Epithelial cell of proximal tubule (primary cell): ENCODE results near the gene ORC4. TPM values are rescaled to one million over a fixed set of nuclear protein-coding genes. Genes with fewer than 3 reads are reported as not detected.
"Not testable (repeated sequence)": the region's sequence is repeated elsewhere in the genome, so short reads cannot be mapped to it uniquely, and the experiment has no call there.

Experiments
- DNase-seq: peaks from one replicate; pipeline ENCODE4 v3.0.0-alpha.2; 2011; ENCODE audit warnings: low read depth
- H3K4me3 ChIP-seq: 2 replicates; pipeline ENCODE4 v1.5.1; 2011; ENCODE audit warnings: low read depth, mild to moderate bottlenecking, low read length
- total RNA-seq: library from RNA; depleted of rRNA; stranded (reverse); fragments of >200 nt; gene quantifications from 2 replicates; pipeline ENCODE4 v1.2.3, GENCODE V29; 2015
- TF ChIP-seq, protein P1 (sequence below): conservative IDR thresholded peaks from 2 replicates; pipeline ENCODE4 v1.5.1; 2012; ENCODE audit warnings: low read depth, mild to moderate bottlenecking, low read length

Gene ORC4
- total RNA-seq, 1 donor from 2014 or later, result 39.8 TPM

DNA sequence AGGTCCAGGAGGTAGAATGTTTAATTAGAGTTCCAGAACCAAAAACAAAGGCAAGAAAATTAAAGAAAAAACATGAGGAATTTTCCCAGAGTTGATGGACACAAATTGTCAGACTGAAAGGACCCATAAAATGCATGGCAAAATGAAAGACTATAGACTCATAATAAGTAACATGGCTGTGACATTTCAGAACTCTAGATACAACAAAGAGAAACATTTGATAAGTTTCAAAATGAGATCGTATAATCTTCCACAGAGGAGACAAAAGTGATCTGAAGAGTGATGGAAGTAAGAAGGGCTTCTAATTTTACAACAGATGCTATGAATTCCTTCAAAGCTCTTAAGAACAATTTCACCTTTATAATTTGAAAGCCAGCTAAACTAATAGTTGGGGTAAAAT lies 20.4 kb downstream of the ORC4 start:
- no peak for DNase-seq
- TF ChIP-seq, protein P1, sequence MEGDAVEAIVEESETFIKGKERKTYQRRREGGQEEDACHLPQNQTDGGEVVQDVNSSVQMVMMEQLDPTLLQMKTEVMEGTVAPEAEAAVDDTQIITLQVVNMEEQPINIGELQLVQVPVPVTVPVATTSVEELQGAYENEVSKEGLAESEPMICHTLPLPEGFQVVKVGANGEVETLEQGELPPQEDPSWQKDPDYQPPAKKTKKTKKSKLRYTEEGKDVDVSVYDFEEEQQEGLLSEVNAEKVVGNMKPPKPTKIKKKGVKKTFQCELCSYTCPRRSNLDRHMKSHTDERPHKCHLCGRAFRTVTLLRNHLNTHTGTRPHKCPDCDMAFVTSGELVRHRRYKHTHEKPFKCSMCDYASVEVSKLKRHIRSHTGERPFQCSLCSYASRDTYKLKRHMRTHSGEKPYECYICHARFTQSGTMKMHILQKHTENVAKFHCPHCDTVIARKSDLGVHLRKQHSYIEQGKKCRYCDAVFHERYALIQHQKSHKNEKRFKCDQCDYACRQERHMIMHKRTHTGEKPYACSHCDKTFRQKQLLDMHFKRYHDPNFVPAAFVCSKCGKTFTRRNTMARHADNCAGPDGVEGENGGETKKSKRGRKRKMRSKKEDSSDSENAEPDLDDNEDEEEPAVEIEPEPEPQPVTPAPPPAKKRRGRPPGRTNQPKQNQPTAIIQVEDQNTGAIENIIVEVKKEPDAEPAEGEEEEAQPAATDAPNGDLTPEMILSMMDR, result no peak
- H3K4me3 ChIP-seq, result no peak overlapping the region

DNA sequence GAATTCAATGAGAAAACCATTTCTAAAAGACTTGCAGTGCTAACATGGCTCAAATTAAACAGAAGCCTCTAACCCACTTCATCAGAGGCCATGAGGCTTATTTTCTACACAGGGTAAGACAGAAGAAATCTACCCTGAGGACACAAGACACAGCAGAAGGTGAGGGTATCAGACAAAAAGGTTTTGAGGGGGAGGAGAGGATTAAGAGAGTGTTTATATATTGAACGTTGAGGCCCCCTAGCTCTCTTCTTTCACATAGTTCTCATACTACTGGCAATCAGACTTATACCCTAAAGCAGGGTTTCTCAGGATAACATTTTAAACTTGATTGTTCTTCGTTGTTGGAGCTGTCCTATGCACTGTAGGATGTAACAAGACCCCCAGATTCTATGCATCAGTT lies 21.4 kb downstream of the ORC4 start:
- DNase-seq, result no peak
- TF ChIP-seq, protein P1, result no peak
- no peak overlapping the region for H3K4me3 ChIP-seq

DNA sequence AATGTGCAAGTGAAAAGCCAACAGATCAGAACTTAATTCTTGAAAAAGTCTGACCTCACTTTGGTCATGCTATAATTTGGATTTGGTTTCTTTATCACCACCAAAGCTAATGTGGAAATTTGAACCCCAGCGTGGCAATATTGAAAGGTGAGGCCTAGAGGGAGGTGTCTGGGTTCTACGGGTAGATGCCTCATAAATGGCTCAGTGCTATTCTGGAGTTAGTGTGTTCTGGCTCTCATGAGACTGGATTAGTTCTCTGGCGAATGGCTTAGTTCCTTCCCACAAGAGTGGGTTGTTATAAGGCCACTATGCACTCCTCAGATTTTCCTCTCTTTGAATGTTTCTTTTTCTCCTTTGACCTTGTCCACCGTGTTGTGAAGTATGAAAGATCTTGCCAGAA lies 22.3 kb downstream of the ORC4 start:
- TF ChIP-seq, protein P1, result no peak
- DNase-seq, result no peak
- H3K4me3 ChIP-seq, result no peak overlapping the region

DNA sequence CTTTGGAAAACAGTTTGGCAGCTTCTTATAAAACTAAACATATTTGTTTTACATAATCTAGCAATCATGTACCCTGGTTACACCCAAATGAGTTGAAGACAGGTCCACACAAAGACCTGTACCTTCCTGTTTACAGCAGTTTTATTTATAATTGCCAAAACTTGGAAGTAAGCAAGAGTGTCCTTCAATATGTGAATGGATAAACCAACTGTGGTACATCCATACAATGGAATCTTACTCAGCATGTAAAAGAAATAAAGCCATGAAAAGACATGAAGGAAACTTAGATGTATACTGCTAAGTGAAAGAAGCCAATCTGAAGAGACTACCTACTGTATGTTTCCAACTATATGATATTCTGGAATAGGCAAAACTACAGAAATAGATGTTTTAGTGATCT lies 23.7 kb downstream of the ORC4 start:
- TF ChIP-seq, protein P1, result no peak
- no peak for DNase-seq
- H3K4me3 ChIP-seq, result no peak overlapping the region

DNA sequence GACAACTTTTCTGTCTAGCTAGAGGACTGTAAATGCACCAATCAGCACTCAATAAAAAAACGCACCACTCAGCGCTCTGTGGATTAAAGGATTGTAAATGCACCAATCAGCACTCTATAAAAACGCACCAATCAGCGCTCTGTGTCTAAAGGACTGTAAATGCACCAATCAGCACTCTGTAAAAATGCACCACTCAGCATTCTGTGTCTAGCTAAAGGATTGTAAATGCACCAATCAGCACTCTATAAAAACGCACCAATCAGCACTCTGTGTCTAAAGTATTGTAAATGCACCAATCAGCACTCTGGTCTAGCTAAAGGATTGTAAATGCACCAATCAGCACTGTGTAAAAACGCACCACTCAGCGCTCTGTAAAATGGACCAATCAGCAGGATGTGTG lies 25.6 kb downstream of the ORC4 start:
- H3K4me3 ChIP-seq, DNase-seq: not testable (repeated sequence)

DNA sequence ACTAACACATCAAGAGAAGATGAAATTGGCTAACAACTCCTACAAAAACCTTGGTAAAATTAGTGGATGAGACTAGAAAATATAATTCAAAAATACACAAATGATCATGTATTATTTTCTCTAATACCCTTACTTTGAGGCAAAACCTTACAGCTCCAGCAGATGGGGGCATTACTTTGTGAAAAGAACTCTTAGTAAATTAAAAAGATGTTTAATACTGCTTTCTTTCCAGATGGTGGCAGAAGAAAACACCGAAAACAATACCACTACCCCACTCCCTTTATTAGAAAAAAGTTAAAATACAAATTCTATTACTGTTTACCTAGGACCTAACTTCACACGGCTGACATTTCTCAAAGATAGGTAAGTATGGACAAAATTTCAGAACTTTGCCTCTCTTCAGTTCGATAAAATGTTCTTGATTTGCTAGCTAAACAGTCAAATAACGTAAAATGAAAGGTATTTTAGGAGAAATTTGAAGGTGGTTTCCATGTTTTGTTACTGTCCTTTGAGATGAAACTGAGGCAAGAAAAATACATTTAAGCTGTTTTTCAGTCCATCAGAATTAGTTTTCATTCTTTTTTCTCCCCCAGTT lies 30.6 kb downstream of the ORC4 start:
- H3K4me3 ChIP-seq, result no peak overlapping the region
- DNase-seq, result peak; percentile 30
- TF ChIP-seq, protein P1, result peak; percentile 81

DNA sequence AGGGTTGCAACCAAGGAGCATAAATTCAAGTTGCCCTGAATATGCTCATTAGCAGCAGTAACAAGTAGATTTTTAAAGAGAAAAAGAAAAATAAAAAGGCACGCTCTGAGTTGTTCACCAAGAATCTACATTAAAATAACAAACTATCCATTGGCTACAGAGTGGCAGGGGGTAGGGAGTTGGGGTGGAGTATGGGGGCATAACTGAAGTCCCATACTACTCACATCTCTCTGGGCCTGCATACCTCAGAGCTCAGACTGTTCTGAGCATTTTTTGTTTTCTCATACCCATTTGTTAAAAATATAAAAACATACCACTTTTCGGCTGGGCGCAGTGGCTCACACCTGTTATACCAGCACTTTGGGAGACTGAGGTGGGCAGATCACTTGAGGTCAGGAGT lies 31.4 kb downstream of the ORC4 start:
- DNase-seq, result no peak
- TF ChIP-seq, protein P1, result no peak
- no peak overlapping the region for H3K4me3 ChIP-seq
